Measurements from ENCODE around the gene KCND1. TPM values are rescaled to one million over a fixed set of nuclear protein-coding genes. Genes with fewer than 3 reads are reported as not detected.

Gene KCND1
- total RNA-seq, 1 donor from 2014 or later = 2.5 TPM

DNA sequence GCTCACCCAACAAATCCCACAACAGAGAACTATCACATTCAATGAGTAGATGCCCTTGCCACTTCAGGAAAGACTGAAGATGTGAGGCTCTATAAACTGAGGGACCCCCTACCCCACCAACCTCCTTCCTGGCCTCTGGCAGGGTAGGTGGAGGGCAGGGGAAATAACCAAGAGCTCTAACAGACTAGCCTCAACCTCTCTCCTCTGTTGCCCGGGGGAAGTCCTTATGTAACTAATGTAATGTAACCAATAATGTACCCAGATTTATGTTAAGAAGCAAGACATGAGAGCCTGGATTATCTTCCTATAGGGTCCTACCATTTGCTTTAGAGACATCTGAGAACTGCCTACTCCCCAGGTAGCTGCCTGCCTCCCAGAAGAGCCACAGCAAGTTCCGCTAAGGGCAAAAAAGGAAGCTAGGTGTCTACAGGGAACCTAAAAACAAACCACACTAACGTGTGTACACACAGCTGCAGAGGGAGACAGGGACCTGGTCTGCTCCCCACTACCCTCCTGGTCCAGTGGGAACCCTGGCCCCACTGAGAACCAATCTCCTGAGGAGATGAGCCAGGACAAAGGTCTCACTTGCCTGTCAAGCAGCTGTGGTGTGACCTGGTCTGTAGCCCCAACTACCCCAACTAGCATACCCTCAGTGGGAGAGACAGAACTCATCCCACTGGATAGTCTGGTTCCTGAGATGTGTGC lies 32.0 kb downstream of the KCND1 start:
- H3K4me1 Mint-ChIP-seq = peaks cover 79% of the 10 kb centered on the region
- H3K36me3 Mint-ChIP-seq (ENCODE audit: low read depth) = peaks cover 55% of the 10 kb centered on the region
- DNase-seq = peak; percentile 80
- H3K27ac Mint-ChIP-seq = peak overlapping the region; percentile 96
- H3K9me3 Mint-ChIP-seq = no peaks in the 10 kb centered on the region
- no peaks in the 10 kb centered on the region for H3K27me3 Mint-ChIP-seq
- H3K4me3 Mint-ChIP-seq = peak overlapping the region; percentile 82
- intact Hi-C loops (cut with micrococcal nuclease) = loop anchor here (5.0 kb wide), 1 partner anchor 333 kb away; no protein-coding TSS in a partner anchor

DNA sequence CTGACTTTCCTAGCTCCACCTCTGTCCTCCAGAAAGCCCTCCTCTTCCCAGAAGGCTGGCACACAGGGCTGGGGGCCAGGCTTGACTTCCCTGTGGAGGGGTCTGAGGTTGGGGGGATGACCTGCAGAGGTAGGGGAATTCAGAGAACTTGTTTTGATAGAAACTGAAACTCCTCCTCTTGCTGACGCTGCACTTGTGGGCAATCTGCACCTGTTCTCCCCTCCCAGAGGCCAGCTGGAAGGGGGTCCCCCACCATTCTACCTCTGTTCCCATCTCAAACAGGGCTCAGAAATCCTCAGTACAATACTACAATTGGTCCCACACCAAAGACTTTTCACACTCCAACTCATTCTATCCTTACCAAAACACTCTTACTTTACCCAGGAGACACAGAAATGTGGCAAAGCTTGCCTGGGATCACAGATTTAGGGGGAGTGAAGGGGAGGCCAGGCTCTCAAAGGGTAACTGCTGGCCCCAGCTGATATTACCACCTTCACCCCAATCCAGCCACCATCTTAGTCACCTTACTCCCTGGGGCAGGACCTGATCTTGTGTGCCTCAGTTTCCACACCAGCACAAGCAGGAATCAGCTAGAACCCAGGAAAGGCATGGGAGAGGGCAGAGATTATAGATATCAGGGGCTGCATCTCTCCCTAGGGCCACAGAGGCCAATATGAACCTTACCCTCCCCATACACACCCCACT lies 32.8 kb downstream of the KCND1 start:
- no peaks in the 10 kb centered on the region for H3K9me3 Mint-ChIP-seq
- DNase-seq = peak; percentile 93
- intact Hi-C loops (cut with micrococcal nuclease) = loop anchor here (5.0 kb wide), 1 partner anchor 333 kb away; no protein-coding TSS in a partner anchor
- peak overlapping the region; percentile 96 for H3K27ac Mint-ChIP-seq
- H3K4me1 Mint-ChIP-seq = peaks cover 81% of the 10 kb centered on the region
- H3K36me3 Mint-ChIP-seq (ENCODE audit: low read depth) = peaks cover 60% of the 10 kb centered on the region
- peak overlapping the region; percentile 82 for H3K4me3 Mint-ChIP-seq
- H3K27me3 Mint-ChIP-seq = no peaks in the 10 kb centered on the region

- Mint-ChIP-seq H3K4me1 (peaks cover 72% of the 10 kb centered on the region), H3K27me3 (no peaks in the 10 kb centered on the region), H3K36me3 (ENCODE audit: low read depth) (peaks cover 54% of the 10 kb centered on the region), H3K27ac (peak overlapping the region; percentile 96), H3K9me3 (no peaks in the 10 kb centered on the region), H3K4me3 (peak overlapping the region; percentile 82)
- intact Hi-C loops (cut with micrococcal nuclease) = loop anchor here (1.0 to 5.0 kb wide), 3 partner anchors 18 to 335 kb away; partner anchors contain the start of gene PIM2
- DNase-seq = peak; percentile 96
These were observed 34.4 kb downstream of the KCND1 start for GRCh38 chrX:48937054-48937907.

DNA sequence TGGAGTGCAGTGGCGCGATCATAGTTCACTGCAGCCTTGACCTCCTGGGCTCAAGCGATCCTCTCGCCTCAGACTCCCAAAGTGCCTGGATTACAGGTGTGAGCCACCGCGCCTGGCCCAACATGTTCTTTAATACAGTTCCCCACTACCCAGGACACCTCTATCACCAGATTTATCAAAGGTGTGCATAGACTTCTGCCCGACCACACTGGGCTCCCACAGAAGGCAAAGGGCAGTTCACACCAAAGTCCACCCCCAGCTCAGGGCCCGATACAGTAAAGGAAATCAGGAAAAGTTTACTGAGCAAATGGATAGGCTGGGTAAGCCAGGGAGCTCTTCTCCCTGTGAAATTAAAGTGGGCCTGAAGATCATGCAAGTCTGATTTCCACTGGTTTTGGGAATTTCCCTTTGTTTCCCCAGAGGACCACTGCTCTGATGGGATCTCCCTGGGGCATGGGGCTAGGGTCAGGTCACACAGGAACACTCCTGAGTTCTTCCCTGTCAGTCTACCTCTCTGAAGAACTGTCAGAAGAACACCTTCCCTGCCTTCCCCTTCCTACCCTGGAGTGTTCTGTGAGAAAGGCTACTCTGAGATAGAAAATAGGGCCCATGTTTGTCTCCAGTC lies 35.1 kb downstream of the KCND1 start:
- Mint-ChIP-seq H3K4me1 (peaks cover 64% of the 10 kb centered on the region), H3K36me3 (ENCODE audit: low read depth) (peaks cover 49% of the 10 kb centered on the region), H3K9me3 (no peaks in the 10 kb centered on the region), H3K27ac (peak overlapping the region; percentile 96), H3K4me3 (peak overlapping the region; percentile 82), H3K27me3 (no peaks in the 10 kb centered on the region)
- intact Hi-C loops (cut with micrococcal nuclease) = loop anchor here (1.0 to 5.0 kb wide), 3 partner anchors 17 to 336 kb away; partner anchors contain the start of gene PIM2
- DNase-seq = no peak

DNA sequence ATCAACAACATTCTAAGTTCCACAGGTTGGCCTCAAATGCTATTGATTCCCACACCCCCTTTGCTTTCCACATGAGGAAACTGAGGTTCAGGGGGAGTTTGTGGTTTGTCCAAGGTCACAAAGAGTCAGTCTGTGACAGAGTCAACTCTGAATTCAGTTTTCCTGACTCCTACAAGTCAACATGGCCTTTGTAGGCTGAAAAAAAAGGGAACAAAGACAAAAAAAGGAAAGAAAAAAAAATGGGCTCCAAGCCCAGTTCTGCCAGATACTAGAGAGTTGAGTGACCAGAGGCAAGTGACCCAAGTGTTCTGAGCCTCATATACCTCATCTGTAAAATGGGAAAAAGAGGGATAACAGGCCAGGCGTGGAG lies 36.4 kb downstream of the KCND1 start:
- DNase-seq = no peak
- Mint-ChIP-seq H3K36me3 (ENCODE audit: low read depth) (peaks cover 49% of the 10 kb centered on the region), H3K27me3 (no peaks in the 10 kb centered on the region), H3K9me3 (no peaks in the 10 kb centered on the region), H3K4me3 (peak overlapping the region; percentile 78), H3K4me1 (peaks cover 57% of the 10 kb centered on the region), H3K27ac (peak overlapping the region; percentile 96)
- intact Hi-C loops (cut with micrococcal nuclease) = loop anchor here (5.0 kb wide), 1 partner anchor 337 kb away; no protein-coding TSS in a partner anchor

DNA sequence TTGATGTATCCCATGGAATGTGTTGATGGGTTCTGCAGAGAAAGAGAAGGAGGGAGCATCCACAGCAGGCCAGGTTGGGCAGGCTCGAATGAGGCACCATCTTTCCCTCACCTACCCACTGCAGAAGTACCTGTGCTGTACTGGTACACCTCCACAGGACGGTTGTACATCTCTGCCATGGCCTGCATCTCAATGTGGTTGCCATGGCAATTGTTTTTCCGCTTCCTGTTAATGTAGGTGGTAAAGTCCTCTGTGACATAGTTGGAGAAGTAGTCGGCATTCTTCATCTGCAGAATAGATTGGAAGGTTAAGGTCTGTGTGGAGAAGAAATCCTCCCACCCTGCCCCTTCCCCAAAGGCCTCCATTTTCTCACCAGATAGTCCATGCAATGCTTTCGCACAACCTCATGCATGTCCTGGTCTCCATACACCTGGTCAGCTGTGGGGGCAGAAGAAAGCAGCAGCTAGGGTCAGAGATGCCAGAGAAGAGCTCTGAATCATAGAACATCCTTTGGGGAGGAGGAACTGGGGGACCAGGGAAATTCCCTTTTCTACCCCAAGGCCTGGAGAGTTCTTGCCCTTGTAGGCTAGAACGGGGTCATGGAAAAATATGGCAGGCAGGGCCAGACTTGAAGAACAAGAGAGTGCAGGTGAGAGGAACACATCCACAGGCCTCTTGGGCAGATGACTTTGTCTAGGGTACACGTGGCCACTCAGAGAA lies 36.9 kb downstream of the KCND1 start:
- peak overlapping the region; percentile 96 for H3K27ac Mint-ChIP-seq
- H3K9me3 Mint-ChIP-seq = no peaks in the 10 kb centered on the region
- H3K36me3 Mint-ChIP-seq (ENCODE audit: low read depth) = peaks cover 48% of the 10 kb centered on the region
- DNase-seq = peak; percentile 83
- intact Hi-C loops (cut with micrococcal nuclease) = loop anchor here (5.0 kb wide), 1 partner anchor 338 kb away; no protein-coding TSS in a partner anchor
- H3K4me1 Mint-ChIP-seq = peaks cover 52% of the 10 kb centered on the region
- no peaks in the 10 kb centered on the region for H3K27me3 Mint-ChIP-seq
- H3K4me3 Mint-ChIP-seq = peak overlapping the region; percentile 78

GRCh38 chrX:48933757-48934156 lies 37.9 kb downstream of the KCND1 start:
- Mint-ChIP-seq H3K4me1 (peaks cover 42% of the 10 kb centered on the region), H3K27me3 (no peaks in the 10 kb centered on the region), H3K4me3 (peak overlapping the region; percentile 78), H3K27ac (peak overlapping the region; percentile 96), H3K36me3 (ENCODE audit: low read depth) (peaks cover 51% of the 10 kb centered on the region), H3K9me3 (no peaks in the 10 kb centered on the region)
- intact Hi-C loops (cut with micrococcal nuclease) = no loop called here
- no peak for DNase-seq

DNA sequence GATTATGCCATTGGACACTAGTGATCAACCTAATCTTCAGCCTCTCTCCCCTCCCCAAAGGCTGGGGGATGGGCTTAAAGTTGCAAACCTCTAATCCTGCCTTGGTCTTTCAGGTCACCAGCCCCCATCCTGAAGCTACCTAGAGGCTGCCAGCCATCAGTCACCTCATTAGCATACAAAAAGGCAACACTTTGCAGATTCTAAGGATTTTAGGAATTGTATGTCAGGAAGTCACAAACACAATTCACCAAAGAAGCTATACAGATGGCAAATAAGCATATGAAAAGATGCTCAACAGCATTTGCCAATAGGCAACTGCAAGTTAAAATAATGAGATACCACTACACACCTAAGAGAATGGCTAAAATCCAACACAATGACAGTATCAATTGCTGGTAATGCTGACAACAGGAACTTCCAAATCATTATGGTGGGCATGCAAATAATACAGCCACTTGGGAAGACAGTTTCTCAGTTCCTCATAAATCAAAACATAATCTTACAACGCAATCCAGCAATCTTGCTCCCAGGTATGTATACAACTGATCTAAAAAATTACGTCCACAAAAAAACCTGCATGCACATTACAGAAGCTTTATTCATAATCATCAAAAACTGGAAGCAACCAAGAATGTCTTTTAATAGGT lies 43.8 kb downstream of the KCND1 start:
- no peak overlapping the region for H3K4me3 Mint-ChIP-seq
- H3K4me1 Mint-ChIP-seq = peaks cover 17% of the 10 kb centered on the region
- intact Hi-C loops (cut with micrococcal nuclease) = no loop called here
- no peaks in the 10 kb centered on the region for H3K27me3 Mint-ChIP-seq
- no peaks in the 10 kb centered on the region for H3K9me3 Mint-ChIP-seq
- H3K27ac Mint-ChIP-seq = no peak overlapping the region
- DNase-seq = no peak
- H3K36me3 Mint-ChIP-seq (ENCODE audit: low read depth) = peaks cover 39% of the 10 kb centered on the region

- intact Hi-C loops (cut with micrococcal nuclease) = no loop called here
- Mint-ChIP-seq H3K4me1 (peaks cover 18% of the 10 kb centered on the region), H3K9me3 (no peaks in the 10 kb centered on the region), H3K36me3 (ENCODE audit: low read depth) (peaks cover 40% of the 10 kb centered on the region), H3K4me3 (no peak overlapping the region), H3K27me3 (no peaks in the 10 kb centered on the region), H3K27ac (no peak overlapping the region)
- no peak for DNase-seq
These were observed 44.5 kb downstream of the KCND1 start for GRCh38 chrX:48927123-48927522.

- Mint-ChIP-seq H3K4me3 (peak overlapping the region; percentile 7), H3K36me3 (ENCODE audit: low read depth) (peaks cover 36% of the 10 kb centered on the region), H3K4me1 (peaks cover 36% of the 10 kb centered on the region)
These were observed 47.4 kb downstream of the KCND1 start for GRCh38 chrX:48924270-48924669.

GRCh38 chrX:48923771-48924170 lies 47.9 kb downstream of the KCND1 start:
- H3K4me3 Mint-ChIP-seq = no peak overlapping the region
- intact Hi-C loops (cut with micrococcal nuclease) = no loop called here
- H3K27ac Mint-ChIP-seq = peak overlapping the region; percentile 50
- peaks cover 36% of the 10 kb centered on the region for H3K4me1 Mint-ChIP-seq
- no peak for DNase-seq
- no peaks in the 10 kb centered on the region for H3K27me3 Mint-ChIP-seq
- H3K9me3 Mint-ChIP-seq = no peaks in the 10 kb centered on the region
- H3K36me3 Mint-ChIP-seq (ENCODE audit: low read depth) = peaks cover 36% of the 10 kb centered on the region

More at GRCh38 chrX:48924270-48924669, 47.4 kb downstream of the KCND1 start:
- peak overlapping the region; percentile 50 for H3K27ac Mint-ChIP-seq
- DNase-seq = no peak
- H3K9me3 Mint-ChIP-seq = no peaks in the 10 kb centered on the region
- no peaks in the 10 kb centered on the region for H3K27me3 Mint-ChIP-seq
- intact Hi-C loops (cut with micrococcal nuclease) = no loop called here

DNA sequence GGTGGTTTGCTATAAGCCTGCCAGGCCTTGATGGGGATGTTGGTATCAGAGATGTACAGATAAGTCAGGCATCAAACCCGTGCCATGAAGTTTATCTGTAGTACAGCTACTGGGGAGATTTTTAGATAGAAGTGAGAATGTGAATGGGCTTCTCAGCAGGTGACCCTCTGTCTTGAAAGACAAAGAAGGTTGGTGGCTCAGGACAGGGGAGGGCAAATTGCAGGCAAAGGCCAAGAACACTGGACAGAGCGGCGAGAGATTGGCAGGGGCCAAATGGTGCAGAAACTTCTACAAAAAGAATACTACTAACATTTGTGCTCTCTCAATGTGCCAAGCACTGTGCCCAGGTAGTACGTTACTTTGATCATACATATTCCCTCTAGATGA lies 50.9 kb downstream of the KCND1 start:
- H3K27ac Mint-ChIP-seq = peak overlapping the region; percentile 95
- H3K4me3 Mint-ChIP-seq = peak overlapping the region; percentile 96
- intact Hi-C loops (cut with micrococcal nuclease) = no loop called here
- no peak for DNase-seq
- peaks cover 31% of the 10 kb centered on the region for H3K4me1 Mint-ChIP-seq
- H3K36me3 Mint-ChIP-seq (ENCODE audit: low read depth) = peaks cover 59% of the 10 kb centered on the region
- H3K9me3 Mint-ChIP-seq = no peaks in the 10 kb centered on the region
- no peaks in the 10 kb centered on the region for H3K27me3 Mint-ChIP-seq

All from activated CD4-positive, alpha-beta T cell treated with anti-CD3 and anti-CD28 coated beads, Interleukin-2, amount 10 ng/mL, durations not matched to agents 24 days and 14 days (primary cell).